Activated T-cell treated with anti-CD3 and anti-CD28 coated beads, Interleukin-2, amount 50 U/mL, for 4 hours (primary cell): ENCODE results near the gene RAC3. TPM values are rescaled to one million over a fixed set of nuclear protein-coding genes. Genes with fewer than 3 reads are reported as not detected.

ENCODE experiments used
- ATAC-seq, 2 donors: fragments of 200-7000 bp; cut with Tn5 transposase; one replicate each; pipeline ENCODE4 v1.10.0; 2021
- DNase-seq: peaks from one replicate; pipeline ENCODE4 v3.0.0-alpha.2; 2020
- H3K27me3 Mint-ChIP-seq: one replicate; pipeline ENCODE4 v1.8.0; 2021; ENCODE audit warnings: low read depth, mixed read lengths
- H3K36me3 Mint-ChIP-seq: one replicate; pipeline ENCODE4 v1.8.0; 2022; ENCODE audit warnings: mixed read lengths; ENCODE audit not compliant: insufficient read depth
- H3K4me1 Mint-ChIP-seq: one replicate; pipeline ENCODE4 v1.8.0; 2021; ENCODE audit warnings: low read depth, mixed read lengths
- H3K4me3 Mint-ChIP-seq: one replicate; pipeline ENCODE4 v1.8.0; 2021; ENCODE audit warnings: mild to moderate bottlenecking, moderate library complexity, mixed read lengths
- H3K9me3 Mint-ChIP-seq: one replicate; pipeline ENCODE4 v1.8.0; 2021; ENCODE audit warnings: mixed read lengths
- total RNA-seq, 3 donors: library from RNA; stranded (reverse); gene quantifications; one replicate each; pipeline ENCODE4 v1.2.1, GENCODE V29; 2021

The RAC3 gene
- total RNA-seq, 3 donors from 2014 or later = 4.1 to 7.7 (median 4.8) TPM

- ATAC-seq = no peak
- H3K4me1 Mint-ChIP-seq = no peaks in the 10 kb centered on the region
- no peaks in the 10 kb centered on the region for H3K27me3 Mint-ChIP-seq
- H3K36me3 Mint-ChIP-seq = no peaks in the 10 kb centered on the region
- no peak for DNase-seq
- no peak overlapping the region for H3K4me3 Mint-ChIP-seq
- no peaks in the 10 kb centered on the region for H3K9me3 Mint-ChIP-seq
Observed at GRCh38 chr17:82005701-82006348, 25.7 kb upstream of the RAC3 start.

GRCh38 chr17:82006468-82007227, 24.8 kb upstream of the RAC3 start:
- no peaks in the 10 kb centered on the region for H3K4me1 Mint-ChIP-seq

GRCh38 chr17:82007228-82007494, 24.3 kb upstream of the RAC3 start:
- Mint-ChIP-seq H3K27me3 (no peaks in the 10 kb centered on the region), H3K9me3 (no peaks in the 10 kb centered on the region), H3K4me3 (no peak overlapping the region), H3K4me1 (no peaks in the 10 kb centered on the region), H3K36me3 (no peaks in the 10 kb centered on the region)
- ATAC-seq = no peak
- no peak for DNase-seq

More at GRCh38 chr17:82006468-82007227, 24.8 kb upstream of the RAC3 start:
- no peak for ATAC-seq
- H3K36me3 Mint-ChIP-seq = no peaks in the 10 kb centered on the region
- no peak for DNase-seq
- no peaks in the 10 kb centered on the region for H3K9me3 Mint-ChIP-seq
- no peaks in the 10 kb centered on the region for H3K27me3 Mint-ChIP-seq
- H3K4me3 Mint-ChIP-seq = no peak overlapping the region

- DNase-seq (no peak), ATAC-seq (no peak)
- no peaks in the 10 kb centered on the region for H3K9me3 Mint-ChIP-seq
- no peaks in the 10 kb centered on the region for H3K36me3 Mint-ChIP-seq
- no peaks in the 10 kb centered on the region for H3K27me3 Mint-ChIP-seq
- H3K4me1 Mint-ChIP-seq = no peaks in the 10 kb centered on the region
- H3K4me3 Mint-ChIP-seq = no peak overlapping the region
Observed at GRCh38 chr17:82007495-82008257, 23.8 kb upstream of the RAC3 start.

- no peak overlapping the region for H3K4me3 Mint-ChIP-seq
- H3K9me3 Mint-ChIP-seq = no peaks in the 10 kb centered on the region
- ATAC-seq (no peak), DNase-seq (no peak)
- H3K4me1 Mint-ChIP-seq = no peaks in the 10 kb centered on the region
- H3K36me3 Mint-ChIP-seq = no peaks in the 10 kb centered on the region
- no peaks in the 10 kb centered on the region for H3K27me3 Mint-ChIP-seq
Observed at GRCh38 chr17:82008258-82008940, 23.1 kb upstream of the RAC3 start.

GRCh38 chr17:82008941-82009405, 22.5 kb upstream of the RAC3 start:
- no peak for DNase-seq
- Mint-ChIP-seq H3K4me3 (no peak overlapping the region), H3K36me3 (no peaks in the 10 kb centered on the region), H3K4me1 (no peaks in the 10 kb centered on the region), H3K27me3 (no peaks in the 10 kb centered on the region), H3K9me3 (no peaks in the 10 kb centered on the region)
- no peak for ATAC-seq

- Mint-ChIP-seq H3K9me3 (no peaks in the 10 kb centered on the region), H3K36me3 (no peaks in the 10 kb centered on the region), H3K4me1 (no peaks in the 10 kb centered on the region), H3K27me3 (no peaks in the 10 kb centered on the region), H3K4me3 (no peak overlapping the region)
- ATAC-seq (no peak), DNase-seq (no peak)
Observed at GRCh38 chr17:82009413-82009812, 22.1 kb upstream of the RAC3 start.

- DNase-seq (no peak), ATAC-seq (no peak)
- Mint-ChIP-seq H3K9me3 (no peaks in the 10 kb centered on the region), H3K27me3 (no peaks in the 10 kb centered on the region), H3K4me1 (no peaks in the 10 kb centered on the region), H3K4me3 (no peak overlapping the region), H3K36me3 (no peaks in the 10 kb centered on the region)
Observed at GRCh38 chr17:82010575-82011525, 20.6 kb upstream of the RAC3 start.

- ATAC-seq = no peak
- DNase-seq = no peak
- H3K9me3 Mint-ChIP-seq = no peaks in the 10 kb centered on the region
- H3K4me1 Mint-ChIP-seq = no peaks in the 10 kb centered on the region
- no peak overlapping the region for H3K4me3 Mint-ChIP-seq
- no peaks in the 10 kb centered on the region for H3K27me3 Mint-ChIP-seq
- no peaks in the 10 kb centered on the region for H3K36me3 Mint-ChIP-seq
Observed at GRCh38 chr17:82011617-82012187, 19.8 kb upstream of the RAC3 start.

- Mint-ChIP-seq H3K4me1 (no peaks in the 10 kb centered on the region), H3K9me3 (no peaks in the 10 kb centered on the region), H3K27me3 (no peaks in the 10 kb centered on the region), H3K36me3 (no peaks in the 10 kb centered on the region), H3K4me3 (no peak overlapping the region)
- no peak for DNase-seq
- ATAC-seq = no peak
Observed at GRCh38 chr17:82012261-82012639, 19.2 kb upstream of the RAC3 start.

GRCh38 chr17:82012640-82013295, 18.7 kb upstream of the RAC3 start:
- H3K9me3 Mint-ChIP-seq = no peaks in the 10 kb centered on the region
- no peak for ATAC-seq
- no peak for DNase-seq
- H3K4me1 Mint-ChIP-seq = no peaks in the 10 kb centered on the region
- H3K4me3 Mint-ChIP-seq = no peak overlapping the region
- no peaks in the 10 kb centered on the region for H3K27me3 Mint-ChIP-seq
- no peaks in the 10 kb centered on the region for H3K36me3 Mint-ChIP-seq

- H3K4me3 Mint-ChIP-seq = no peak overlapping the region
- no peak for DNase-seq
- no peaks in the 10 kb centered on the region for H3K27me3 Mint-ChIP-seq
- H3K36me3 Mint-ChIP-seq = no peaks in the 10 kb centered on the region
- no peaks in the 10 kb centered on the region for H3K9me3 Mint-ChIP-seq
- no peak for ATAC-seq
- no peaks in the 10 kb centered on the region for H3K4me1 Mint-ChIP-seq
Observed at GRCh38 chr17:82013341-82013740, 18.1 kb upstream of the RAC3 start.

- DNase-seq = no peak
- Mint-ChIP-seq H3K4me3 (no peak overlapping the region), H3K4me1 (no peaks in the 10 kb centered on the region), H3K36me3 (no peaks in the 10 kb centered on the region), H3K27me3 (no peaks in the 10 kb centered on the region), H3K9me3 (no peaks in the 10 kb centered on the region)
- no peak for ATAC-seq
Observed at GRCh38 chr17:82013772-82014321, 17.6 kb upstream of the RAC3 start.
